ENCODE data around the gene ACTR1A.

The ACTR1A gene

GRCh38 chr10:102435529-102436233 lies 66.8 kb downstream of the ACTR1A start:
- H3K27ac ChIP-seq, result no peak overlapping the region
- TF ChIP-seq CTCF (IDR thresholded peaks at IDR 0.05) (no peak), ZFX (IDR thresholded peaks at IDR 0.05; ENCODE audit: borderline replicate concordance) (no peak)

- no peak overlapping the region for H3K27ac ChIP-seq
Measured at GRCh38 chr10:102435133-102435497, 67.4 kb downstream of the ACTR1A start.

GRCh38 chr10:102434394-102435132 lies 67.9 kb downstream of the ACTR1A start:
- TF ChIP-seq ZFX (IDR thresholded peaks at IDR 0.05; ENCODE audit: borderline replicate concordance), result no peak
- TF ChIP-seq CTCF (IDR thresholded peaks at IDR 0.05), result no peak
- no peak overlapping the region for H3K27ac ChIP-seq

More at GRCh38 chr10:102435133-102435497, 67.4 kb downstream of the ACTR1A start:
- TF ChIP-seq ZFX (IDR thresholded peaks at IDR 0.05; ENCODE audit: borderline replicate concordance), result no peak
- no peak for TF ChIP-seq CTCF (IDR thresholded peaks at IDR 0.05)

- no peak overlapping the region for H3K27ac ChIP-seq
- TF ChIP-seq ZFX (IDR thresholded peaks at IDR 0.05; ENCODE audit: borderline replicate concordance) (no peak), CTCF (IDR thresholded peaks at IDR 0.05) (no peak)
Measured at GRCh38 chr10:102433619-102434046, 68.9 kb downstream of the ACTR1A start.

- peak within 1 kb of the TSS; percentile 81 for H3K27ac ChIP-seq
- TF ChIP-seq ZFX (IDR thresholded peaks at IDR 0.05; ENCODE audit: borderline replicate concordance) (no peak), CTCF (IDR thresholded peaks at IDR 0.05) (no peak)
Measured at GRCh38 chr10:102432162-102432950, 70.2 kb downstream of the ACTR1A start, which contains the start of gene CUEDC2. Gene CUEDC2 (minus strand): TSS chr10:102432574. CDS start chr10:102425188, 7,386 bp downstream.

- H3K27ac ChIP-seq, result peak overlapping the region; percentile 81
- TF ChIP-seq CTCF (IDR thresholded peaks at IDR 0.05), result no peak
- no peak for TF ChIP-seq ZFX (IDR thresholded peaks at IDR 0.05; ENCODE audit: borderline replicate concordance)
Measured at GRCh38 chr10:102431452-102432124, 70.9 kb downstream of the ACTR1A start.

Data from 22Rv1 (cell line).